ENCODE data around the gene EMID1. TPM values are rescaled to one million over a fixed set of nuclear protein-coding genes. Genes with fewer than 3 reads are reported as not detected.

EMID1 gene
- total and polyA plus RNA-seq, 4 donors: 4.9 to 30.2 (median 8.4) TPM

GRCh38 chr22:29257751-29258181 is 52.1 kb downstream of the EMID1 start:
- WGBS, 2 donors: 74 to 90% methylated on average over 8 of the region's 8 CpGs
- ATAC-seq (ENCODE audit: insufficient read depth, low FRiP score) (no peak), DNase-seq (no peak)
- no peaks in the 10 kb centered on the region for H3K27me3 ChIP-seq (ENCODE audit: control insufficient read depth in 3 of 3, insufficient read depth in 3 of 3, low read length in 2 of 3)
- no peak for TF ChIP-seq CTCF (IDR thresholded peaks at IDR 0.05; ENCODE audit: control extremely low read depth, extremely low read depth)
- peaks cover 0 to 23% (median 14%) of the 10 kb centered on the region in 4 donors for H3K36me3 ChIP-seq (ENCODE audit: control insufficient read depth in 4 of 4, insufficient read depth in 4 of 4, low read length in 4 of 4)
- no peak overlapping the region for H3K4me3 ChIP-seq
- H3K9ac ChIP-seq (ENCODE audit: insufficient read depth in 1 of 2, low read length in 2 of 2): no peak overlapping the region
- no peaks in the 10 kb centered on the region for H3K9me3 ChIP-seq (ENCODE audit: control insufficient read depth in 4 of 4, insufficient read depth in 3 of 4, low read length in 3 of 4)
- H3K27ac ChIP-seq (ENCODE audit: low read depth in 1 of 2, low read length in 1 of 2): no peak overlapping the region
- H3K4me1 ChIP-seq (ENCODE audit: control insufficient read depth in 5 of 5, insufficient read depth in 5 of 5, low read length in 5 of 5): no peaks in the 10 kb centered on the region

DNA sequence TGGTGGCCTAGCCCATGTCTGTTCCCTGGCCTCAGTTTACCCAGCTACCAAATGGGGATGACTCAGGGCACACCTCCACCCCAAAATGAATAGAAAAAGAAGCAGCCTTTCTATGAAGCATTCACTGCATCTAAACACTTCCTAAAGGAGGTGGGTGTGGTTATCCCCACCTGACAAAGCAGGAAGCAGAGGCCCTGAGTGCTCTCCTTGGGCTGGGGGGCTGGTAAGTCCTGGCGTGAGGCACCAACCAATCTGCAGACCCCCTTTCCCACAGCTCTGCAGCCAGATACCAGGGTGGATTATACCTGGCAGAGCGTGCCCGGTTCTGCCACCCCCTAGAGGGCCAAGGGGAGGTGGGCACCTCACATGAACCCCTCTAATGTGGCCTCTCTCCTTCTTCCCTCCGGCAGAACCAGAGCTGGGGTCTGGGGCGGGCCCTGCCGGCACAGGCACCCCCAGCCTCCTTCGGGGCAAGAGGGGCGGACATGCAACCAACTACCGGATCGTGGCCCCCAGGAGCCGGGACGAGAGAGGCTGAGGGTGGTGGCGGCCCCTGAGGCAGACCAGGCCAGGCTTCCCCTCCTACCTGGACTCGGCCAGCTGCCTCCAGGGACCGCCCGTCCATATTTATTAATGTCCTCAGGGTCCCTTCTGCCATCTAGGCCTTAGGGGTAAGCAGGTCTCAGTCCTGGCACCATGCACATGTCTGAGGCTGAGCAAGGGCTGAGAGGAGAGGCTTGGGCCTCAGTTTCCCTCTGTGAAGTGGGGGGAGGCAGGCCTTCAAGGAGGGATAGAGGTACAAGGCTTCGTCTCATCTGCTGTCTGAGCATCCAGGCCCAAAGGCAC is 52.9 kb downstream of the EMID1 start:
- no peak for DNase-seq
- Histone ChIP-seq H3K4me3 (no peak overlapping the region), H3K27ac (ENCODE audit: low read depth in 1 of 2, low read length in 1 of 2) (no peak overlapping the region), H3K9ac (ENCODE audit: insufficient read depth in 1 of 2, low read length in 2 of 2) (no peak overlapping the region), H3K9me3 (ENCODE audit: control insufficient read depth in 4 of 4, insufficient read depth in 3 of 4, low read length in 3 of 4) (no peaks in the 10 kb centered on the region), H3K27me3 (ENCODE audit: control insufficient read depth in 3 of 3, insufficient read depth in 3 of 3, low read length in 2 of 3) (no peaks in the 10 kb centered on the region), H3K36me3 (ENCODE audit: control insufficient read depth in 4 of 4, insufficient read depth in 4 of 4, low read length in 4 of 4) (peaks cover 0 to 20% (median 15%) of the 10 kb centered on the region in 4 donors), H3K4me1 (ENCODE audit: control insufficient read depth in 5 of 5, insufficient read depth in 5 of 5, low read length in 5 of 5) (no peaks in the 10 kb centered on the region)
- no peak for TF ChIP-seq CTCF (IDR thresholded peaks at IDR 0.05; ENCODE audit: control extremely low read depth, extremely low read depth)
- ATAC-seq (ENCODE audit: insufficient read depth, low FRiP score): no peak
- 91 to 95% methylated on average over 15 to 17 of the region's 17 CpGs for WGBS, 2 donors

GRCh38 chr22:29259253-29259899 is 53.7 kb downstream of the EMID1 start:
- no peak overlapping the region for H3K4me3 ChIP-seq
- no peak overlapping the region for H3K9ac ChIP-seq (ENCODE audit: insufficient read depth in 1 of 2, low read length in 2 of 2)
- ATAC-seq (ENCODE audit: insufficient read depth, low FRiP score) (no peak), DNase-seq (no peak)
- no peaks in the 10 kb centered on the region for H3K27me3 ChIP-seq (ENCODE audit: control insufficient read depth in 3 of 3, insufficient read depth in 3 of 3, low read length in 2 of 3)
- peaks cover 0 to 24% (median 18%) of the 10 kb centered on the region in 4 donors for H3K36me3 ChIP-seq (ENCODE audit: control insufficient read depth in 4 of 4, insufficient read depth in 4 of 4, low read length in 4 of 4)
- TF ChIP-seq CTCF (IDR thresholded peaks at IDR 0.05; ENCODE audit: control extremely low read depth, extremely low read depth): no peak
- H3K27ac ChIP-seq (ENCODE audit: low read depth in 1 of 2, low read length in 1 of 2): no peak overlapping the region
- H3K9me3 ChIP-seq (ENCODE audit: control insufficient read depth in 4 of 4, insufficient read depth in 3 of 4, low read length in 3 of 4): no peaks in the 10 kb centered on the region
- H3K4me1 ChIP-seq (ENCODE audit: control insufficient read depth in 5 of 5, insufficient read depth in 5 of 5, low read length in 5 of 5): no peaks in the 10 kb centered on the region
- WGBS, 2 donors: 81 to 85% methylated on average over 11 of the region's 11 CpGs
